Keratinocyte (primary cell): ENCODE measurements around the gene ABAT. TPM values are rescaled to one million over a fixed set of nuclear protein-coding genes. Genes with fewer than 3 reads are reported as not detected.

ENCODE experiments used
- DNase-seq: peaks from one replicate; pipeline ENCODE4 v3.0.0-alpha.2; 2011; ENCODE audit warnings: low read depth, missing footprints, low spot score
- FAIRE-seq: peaks from 2 replicates; lab custom pipeline; 2011; peaks lifted over from hg19 to GRCh38; lab: Jason Lieb, UNC
- H2AFZ ChIP-seq: 2 replicates; pipeline ENCODE4 v1.6.0; 2012; ENCODE audit warnings: low read length, control low read depth, inconsistent platforms; ENCODE audit not compliant: control insufficient read depth
- H3K27ac ChIP-seq: 2 replicates; pipeline ENCODE4 v1.5.1; 2011; ENCODE audit warnings: low read length; ENCODE audit not compliant: control insufficient read depth, insufficient read depth
- H3K27me3 ChIP-seq: 3 replicates; pipeline ENCODE4 v1.6.0; 2011; ENCODE audit warnings: low read length; ENCODE audit not compliant: control insufficient read depth, insufficient read depth; ENCODE audit errors: extremely low read depth
- H3K36me3 ChIP-seq, 2 experiments: 2 replicates in 1 of 2; 3 replicates in 1 of 2; pipeline ENCODE4 v1.5.1; 2011; ENCODE audit warnings: low read length in 2 of 2, mild to moderate bottlenecking in 1 of 2; ENCODE audit not compliant: control insufficient read depth in 2 of 2, insufficient read depth in 2 of 2; ENCODE audit errors: extremely low read depth in 1 of 2
- H3K4me1 ChIP-seq: 3 replicates; pipeline ENCODE4 v1.5.1; 2011; ENCODE audit warnings: low read length; ENCODE audit not compliant: control insufficient read depth, insufficient read depth; ENCODE audit errors: extremely low read depth
- H3K4me2 ChIP-seq: 3 replicates; pipeline ENCODE4 v1.6.0; 2011; ENCODE audit warnings: low read depth, low read length; ENCODE audit not compliant: control insufficient read depth, insufficient read depth; ENCODE audit errors: extremely low read depth
- H3K4me3 ChIP-seq, 3 experiments: fragments of 200-600 bp in 1 of 3; sonication (generic) in 1 of 3; 2 replicates in 2 of 3; 3 replicates in 1 of 3; pipeline ENCODE4 v1.5.1; 2011 to 2016; ENCODE audit warnings: low read length in 3 of 3, mild to moderate bottlenecking in 3 of 3, control low read depth in 2 of 3, inconsistent platforms in 1 of 3, low read depth in 1 of 3, mixed read lengths in 1 of 3, mixed run types in 1 of 3, moderate library complexity in 1 of 3; ENCODE audit not compliant: control insufficient read depth in 2 of 3, insufficient read depth in 2 of 3; ENCODE audit errors: extremely low read depth in 1 of 3
- H3K79me2 ChIP-seq: 2 replicates; pipeline ENCODE4 v1.6.0; 2012; ENCODE audit warnings: low read length; ENCODE audit not compliant: control insufficient read depth, insufficient read depth
- H3K9ac ChIP-seq: 3 replicates; pipeline ENCODE4 v1.6.0; 2011; ENCODE audit warnings: low read length; ENCODE audit not compliant: control insufficient read depth, insufficient read depth; ENCODE audit errors: extremely low read depth
- H3K9me1 ChIP-seq: 3 replicates; pipeline ENCODE4 v1.6.0; 2011; ENCODE audit warnings: low read length; ENCODE audit not compliant: control insufficient read depth, insufficient read depth; ENCODE audit errors: extremely low read depth
- H3K9me3 ChIP-seq: 2 replicates; pipeline ENCODE4 v1.5.1; 2012; ENCODE audit warnings: low read depth, low read length; ENCODE audit not compliant: control insufficient read depth
- H4K20me1 ChIP-seq: 3 replicates; pipeline ENCODE4 v1.6.0; 2011; ENCODE audit warnings: low read length; ENCODE audit not compliant: control insufficient read depth, insufficient read depth; ENCODE audit errors: extremely low read depth
- EZH2 ChIP-seq: IDR thresholded peaks from one replicate; pipeline ENCODE4 v1.6.1; 2012; ENCODE audit warnings: inconsistent platforms, mild to moderate bottlenecking, low read length, moderate library complexity
- dilution Hi-C: fragments of 300-500 bp; cut with MboI; formaldehyde crosslinking; loops from one replicate; pipeline ENCODE4 v1.7.0; 2020; ENCODE audit warnings: low sequenced_read_pairs; ENCODE audit not compliant: extremely low pct_ligation_motif_present
- polyA plus RNA-seq, 5 experiments: library from polyadenylated mRNA; depleted of rRNA in 3 of 5; stranded (reverse) in 3 of 5; stranded (forward) in 1 of 5; unstranded in 1 of 5; fragments of >200 nt; gene quantifications; 1 replicate in 1 of 5; 2 replicates in 3 of 5; 3 replicates in 1 of 5; pipeline versions ENCODE4 v1.2.1 to v1.2.3, GENCODE V29; 2011 to 2012; ENCODE audit warnings: missing spikeins in 2 of 5, low read depth in 1 of 5, low replicate concordance in 1 of 5
- TF ChIP-seq, protein P1 (sequence below), 3 experiments: IDR thresholded peaks in 1 of 3; conservative IDR thresholded peaks in 1 of 3; optimal IDR thresholded peaks in 1 of 3; 2 replicates in 2 of 3; 3 replicates in 1 of 3; pipeline versions ENCODE3 to v1.5.1; 2011; ENCODE audit warnings: low read length in 3 of 3, mild to moderate bottlenecking in 3 of 3, moderate library complexity in 2 of 3, control low read depth in 1 of 3, inconsistent platforms in 1 of 3; ENCODE audit not compliant: insufficient read depth in 2 of 3; ENCODE audit errors: extremely low read depth in 1 of 3

Gene ABAT
- polyA plus RNA-seq, 1 donor (not counting 4 experiments of a cell fraction or from before 2014, with no cell fraction given) = 13.7 TPM

DNA sequence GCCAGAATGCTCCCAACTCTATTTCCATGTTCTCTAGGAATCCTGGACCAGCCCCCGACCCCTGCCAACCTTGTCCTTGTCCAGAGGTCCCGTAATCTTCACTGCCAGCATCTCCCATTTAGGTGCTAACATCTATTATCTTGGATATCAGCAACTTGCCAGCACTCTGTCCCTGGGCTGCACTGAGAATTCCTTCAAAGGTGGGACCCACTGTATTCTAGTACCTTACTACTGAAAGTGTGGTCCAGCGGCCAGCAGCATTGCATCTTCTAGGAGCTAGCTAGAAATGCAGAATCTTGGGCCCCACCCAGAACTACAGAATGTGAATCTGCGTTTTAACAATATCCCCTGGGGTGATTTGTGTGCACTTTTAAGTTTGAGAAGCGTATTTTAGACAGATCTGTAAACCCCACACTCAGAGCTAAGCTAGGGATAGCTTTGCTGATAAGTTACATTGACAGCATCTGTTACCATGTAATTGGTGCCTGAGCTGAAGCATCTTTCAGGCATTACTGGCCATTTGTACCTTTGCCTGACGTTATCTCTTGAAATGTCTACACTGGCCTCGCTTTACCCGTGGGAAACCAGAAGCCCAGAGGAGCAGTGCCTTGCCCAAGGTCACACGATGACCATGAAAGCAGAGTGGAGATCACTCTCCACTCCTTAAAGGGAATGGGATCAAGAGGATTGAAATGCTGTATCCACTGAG lies 8.3 kb downstream of the ABAT start:
- no peak for TF ChIP-seq EZH2
- TF ChIP-seq, protein P1, sequence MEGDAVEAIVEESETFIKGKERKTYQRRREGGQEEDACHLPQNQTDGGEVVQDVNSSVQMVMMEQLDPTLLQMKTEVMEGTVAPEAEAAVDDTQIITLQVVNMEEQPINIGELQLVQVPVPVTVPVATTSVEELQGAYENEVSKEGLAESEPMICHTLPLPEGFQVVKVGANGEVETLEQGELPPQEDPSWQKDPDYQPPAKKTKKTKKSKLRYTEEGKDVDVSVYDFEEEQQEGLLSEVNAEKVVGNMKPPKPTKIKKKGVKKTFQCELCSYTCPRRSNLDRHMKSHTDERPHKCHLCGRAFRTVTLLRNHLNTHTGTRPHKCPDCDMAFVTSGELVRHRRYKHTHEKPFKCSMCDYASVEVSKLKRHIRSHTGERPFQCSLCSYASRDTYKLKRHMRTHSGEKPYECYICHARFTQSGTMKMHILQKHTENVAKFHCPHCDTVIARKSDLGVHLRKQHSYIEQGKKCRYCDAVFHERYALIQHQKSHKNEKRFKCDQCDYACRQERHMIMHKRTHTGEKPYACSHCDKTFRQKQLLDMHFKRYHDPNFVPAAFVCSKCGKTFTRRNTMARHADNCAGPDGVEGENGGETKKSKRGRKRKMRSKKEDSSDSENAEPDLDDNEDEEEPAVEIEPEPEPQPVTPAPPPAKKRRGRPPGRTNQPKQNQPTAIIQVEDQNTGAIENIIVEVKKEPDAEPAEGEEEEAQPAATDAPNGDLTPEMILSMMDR (optimal IDR thresholded peaks at IDR 0.05 in 1 of 3, IDR thresholded peaks at IDR 0.05 in 1 of 3, conservative IDR thresholded peaks at IDR 0.05 in 1 of 3; ENCODE audit: extremely low read depth in 1 of 3, insufficient read depth in 2 of 3, low read length in 3 of 3) = no peak
- Histone ChIP-seq H4K20me1 (peaks cover 2% of the 10 kb centered on the region), H3K4me2 (no peak overlapping the region), H3K4me1 (peaks cover 37% of the 10 kb centered on the region), H3K79me2 (no peaks in the 10 kb centered on the region), H2AFZ (no peak overlapping the region), H3K27me3 (no peaks in the 10 kb centered on the region), H3K9me3 (no peaks in the 10 kb centered on the region), H3K36me3 (no peaks in the 10 kb centered on the region), H3K9ac (no peak overlapping the region), H3K4me3 (no peak overlapping the region), H3K27ac (no peak overlapping the region), H3K9me1 (no peaks in the 10 kb centered on the region)
- dilution Hi-C loops = no loop called here
- FAIRE-seq (no peak), DNase-seq (no peak)

DNA sequence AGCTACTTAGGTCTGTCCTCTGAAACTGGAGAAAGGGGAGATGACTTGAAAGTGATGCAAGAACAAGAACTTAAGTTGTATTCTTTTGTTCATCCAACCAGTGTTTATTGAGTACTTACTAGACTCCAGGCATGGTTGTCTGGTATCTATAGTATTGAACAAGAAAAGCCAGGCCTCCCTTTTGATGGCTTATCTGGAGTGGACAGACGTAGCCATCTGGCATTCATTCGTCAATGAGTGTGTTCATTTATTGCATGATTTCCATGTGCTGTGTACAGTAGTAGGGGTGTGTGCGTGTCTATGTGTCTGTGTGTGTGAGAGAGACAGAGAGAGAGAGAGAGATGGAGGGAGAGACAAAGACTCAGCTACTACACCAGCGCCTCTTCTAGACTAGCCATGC lies 9.2 kb downstream of the ABAT start:
- TF ChIP-seq, protein P1 (optimal IDR thresholded peaks at IDR 0.05 in 1 of 3, IDR thresholded peaks at IDR 0.05 in 1 of 3, conservative IDR thresholded peaks at IDR 0.05 in 1 of 3; ENCODE audit: extremely low read depth in 1 of 3, insufficient read depth in 2 of 3, low read length in 3 of 3) = no peak
- no peak for TF ChIP-seq EZH2
- no peak overlapping the region for H3K4me3 ChIP-seq

More for the DNA sequence above, 9.2 kb downstream of the ABAT start:
- FAIRE-seq (no peak), DNase-seq (no peak)
- Histone ChIP-seq H3K79me2 (no peaks in the 10 kb centered on the region), H3K9me1 (no peaks in the 10 kb centered on the region), H3K27me3 (no peaks in the 10 kb centered on the region), H3K4me2 (no peak overlapping the region), H3K36me3 (no peaks in the 10 kb centered on the region), H3K9ac (no peak overlapping the region), H2AFZ (no peak overlapping the region), H3K9me3 (no peaks in the 10 kb centered on the region), H3K27ac (no peak overlapping the region), H4K20me1 (peaks cover 2% of the 10 kb centered on the region), H3K4me1 (peaks cover 27% of the 10 kb centered on the region)
- dilution Hi-C loops = no loop called here
